GM18505 (cell line): ENCODE measurements around the gene CELF2.

ENCODE experiments used
- ATAC-seq: cut with Tn5 transposase; IDR thresholded peaks from one replicate; pipeline ENCODE4 v1.9.1; 2021; ENCODE audit not compliant: unreplicated experiment
- POLR2A ChIP-seq: IDR thresholded peaks from 4 replicates; pipeline ENCODE4 v1.6.1; 2011; ENCODE audit warnings: borderline replicate concordance; ENCODE audit not compliant: insufficient read depth, insufficient read length; ENCODE audit errors: extremely low read depth

Gene CELF2

GRCh38 chr10:11163780-11164550 lies 146.3 kb downstream of the CELF2 start:
- peak; percentile 43 for TF ChIP-seq POLR2A
- no peak for ATAC-seq

- no peak for TF ChIP-seq POLR2A
- no peak for ATAC-seq
These were observed 146.8 kb downstream of the CELF2 start for GRCh38 chr10:11164551-11164802.

DNA sequence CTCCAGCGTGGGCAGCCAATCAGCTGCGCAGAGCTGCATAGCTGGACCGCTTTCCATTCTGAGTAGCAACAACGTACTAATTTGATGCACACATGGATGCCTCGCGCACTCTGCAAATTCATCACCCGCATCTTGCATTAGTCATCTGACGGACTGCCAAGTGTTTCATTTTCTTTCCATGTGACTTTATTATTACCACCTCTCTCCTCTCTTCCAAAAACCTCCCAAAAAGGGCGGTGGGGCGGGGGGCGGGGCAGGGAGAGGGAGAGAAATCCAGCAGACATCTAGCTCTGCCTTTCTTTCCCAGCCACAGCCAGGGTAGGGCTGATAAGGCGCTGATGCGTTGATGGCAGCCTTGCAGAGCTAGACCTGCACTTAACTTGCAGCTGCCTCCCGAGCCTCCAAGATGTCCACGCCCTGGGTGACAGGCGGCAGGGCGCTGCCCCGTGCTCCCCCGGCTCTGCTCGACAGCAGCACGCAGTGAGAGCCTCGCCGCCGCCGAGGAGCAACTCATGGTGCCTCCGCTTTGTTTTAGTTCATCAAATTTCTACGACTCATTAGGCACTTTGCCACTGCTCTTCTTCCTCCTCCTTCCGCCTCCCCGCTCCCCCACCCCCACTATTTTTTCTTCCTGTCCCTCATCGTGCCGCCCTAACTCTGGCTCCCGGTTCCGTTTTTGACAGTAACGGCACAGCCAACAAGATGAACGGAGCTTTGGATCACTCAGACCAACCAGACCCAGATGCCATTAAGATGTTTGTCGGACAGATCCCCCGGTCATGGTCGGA lies 147.3 kb downstream of the CELF2 start:
- ATAC-seq = peak; percentile 29
- peak; percentile 67 for TF ChIP-seq POLR2A

DNA sequence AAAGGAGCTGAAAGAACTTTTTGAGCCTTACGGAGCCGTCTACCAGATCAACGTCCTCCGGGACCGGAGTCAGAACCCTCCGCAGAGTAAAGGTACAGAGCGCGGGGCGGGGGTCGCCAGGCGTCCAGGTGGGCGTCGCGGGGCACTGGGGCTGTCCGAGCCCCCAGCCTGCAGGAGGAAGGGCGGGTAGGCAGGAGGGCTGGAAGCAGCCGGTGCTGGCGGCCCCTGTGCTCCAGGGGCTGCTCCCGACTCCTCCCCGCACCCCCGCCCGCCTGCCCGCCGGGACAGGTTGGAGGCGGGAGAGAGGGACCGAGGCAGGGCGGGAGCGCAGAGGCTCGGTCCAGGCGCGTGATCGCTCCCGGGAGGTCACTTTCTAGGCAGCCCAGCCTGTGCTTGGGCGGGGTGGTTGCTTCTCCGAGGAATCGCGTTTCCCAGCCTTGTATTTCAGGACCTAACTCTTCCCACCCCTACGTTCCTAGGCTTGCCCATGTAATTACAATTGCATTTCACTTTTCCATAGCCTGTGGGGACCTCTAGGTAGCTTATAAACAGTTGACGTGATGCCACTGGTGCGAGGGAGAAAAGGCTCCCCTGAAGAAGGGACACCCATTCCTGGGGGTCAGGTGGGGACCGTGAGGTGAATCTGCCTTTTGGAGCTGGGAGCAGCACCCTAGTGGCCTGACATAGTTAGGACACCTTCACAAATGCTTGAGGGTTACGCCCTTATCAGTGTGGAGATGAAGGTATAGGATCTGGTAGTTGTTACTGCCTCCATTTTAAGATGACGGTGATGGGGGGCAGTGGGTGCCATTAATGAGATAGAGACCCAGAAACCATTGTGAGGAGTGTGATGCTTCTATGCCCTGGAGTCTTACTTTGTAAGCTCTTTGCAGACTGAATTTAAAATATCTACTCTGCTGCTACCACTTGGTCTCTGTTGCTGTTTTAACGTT lies 148.2 kb downstream of the CELF2 start:
- peak; percentile 48 for ATAC-seq
- peak; percentile 42 for TF ChIP-seq POLR2A

- ATAC-seq = no peak
- no peak for TF ChIP-seq POLR2A
These were observed 148.9 kb downstream of the CELF2 start for GRCh38 chr10:11166550-11166949.

GRCh38 chr10:11167233-11167966 lies 149.7 kb downstream of the CELF2 start:
- ATAC-seq = no peak
- TF ChIP-seq POLR2A = no peak

DNA sequence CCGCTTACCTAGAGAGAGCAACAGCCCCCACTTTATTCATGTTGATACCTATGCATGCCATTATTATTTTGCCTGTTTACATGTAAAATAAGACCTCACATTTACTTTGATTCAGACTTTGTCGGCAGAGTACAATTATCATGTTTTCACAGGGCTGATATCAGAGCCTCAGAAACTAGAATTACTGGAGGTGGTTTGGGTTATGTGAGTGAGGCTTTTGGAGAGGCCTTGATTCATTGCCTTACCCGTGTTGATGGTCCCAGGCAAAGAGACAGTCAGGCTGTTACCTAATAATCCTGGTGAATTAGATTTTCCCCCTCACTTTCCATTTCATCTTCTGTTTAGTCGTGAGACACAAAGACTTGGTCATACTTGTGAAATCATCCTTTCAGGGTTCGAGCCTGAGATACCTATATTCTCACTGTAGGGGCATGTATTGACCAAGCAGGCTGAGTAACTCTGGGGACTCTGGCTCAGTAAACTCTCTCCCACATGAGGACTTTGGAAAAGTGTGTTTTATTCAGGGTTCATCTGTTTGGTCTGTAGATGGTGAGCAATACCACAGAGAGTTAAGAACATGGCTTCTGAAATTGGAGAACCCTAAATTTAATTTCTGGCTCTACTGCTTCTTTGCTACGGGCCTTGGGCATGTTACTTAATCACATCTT lies 150.9 kb downstream of the CELF2 start:
- no peak for TF ChIP-seq POLR2A
- ATAC-seq = no peak

GRCh38 chr10:11169976-11170375 lies 152.3 kb downstream of the CELF2 start:
- ATAC-seq = no peak
- TF ChIP-seq POLR2A = no peak

- no peak for ATAC-seq
- no peak for TF ChIP-seq POLR2A
These were observed 152.9 kb downstream of the CELF2 start for GRCh38 chr10:11170574-11170973.

- TF ChIP-seq POLR2A = peak; percentile 41
- ATAC-seq = peak; percentile 34
These were observed 153.6 kb downstream of the CELF2 start for GRCh38 chr10:11170993-11171851.

DNA sequence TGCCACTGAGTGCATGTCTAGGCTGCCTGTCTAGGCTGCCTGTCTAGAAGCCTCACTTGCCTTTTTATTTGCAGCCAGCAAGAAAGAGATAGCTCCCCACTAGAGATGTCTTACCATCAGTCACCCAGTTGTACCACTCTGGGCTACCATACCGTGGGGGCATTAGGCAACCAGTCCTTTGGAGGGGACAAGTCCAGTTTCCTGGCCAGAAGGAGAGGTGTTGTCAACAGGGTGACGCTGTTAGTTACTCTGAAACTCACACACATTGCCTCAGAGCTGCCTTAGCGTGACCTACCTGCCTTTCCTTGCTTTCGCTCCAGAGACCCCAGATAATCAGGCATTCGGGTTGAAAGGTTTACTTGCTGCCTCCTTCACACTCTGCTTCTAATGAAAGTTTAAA lies 155.4 kb downstream of the CELF2 start:
- no peak for TF ChIP-seq POLR2A
- ATAC-seq = no peak
